GM19351 (cell line): ENCODE results near the gene ATP5ME.
"Not testable (repeated sequence)": the region's sequence is repeated elsewhere in the genome, so short reads cannot be mapped to it uniquely, and the experiment has no call there.

Experiments used
- ATAC-seq: cut with Tn5 transposase; IDR thresholded peaks from one replicate; pipeline ENCODE4 v1.9.1; 2021; ENCODE audit warnings: mild to moderate bottlenecking, moderate library complexity; ENCODE audit not compliant: unreplicated experiment

ATP5ME gene

DNA sequence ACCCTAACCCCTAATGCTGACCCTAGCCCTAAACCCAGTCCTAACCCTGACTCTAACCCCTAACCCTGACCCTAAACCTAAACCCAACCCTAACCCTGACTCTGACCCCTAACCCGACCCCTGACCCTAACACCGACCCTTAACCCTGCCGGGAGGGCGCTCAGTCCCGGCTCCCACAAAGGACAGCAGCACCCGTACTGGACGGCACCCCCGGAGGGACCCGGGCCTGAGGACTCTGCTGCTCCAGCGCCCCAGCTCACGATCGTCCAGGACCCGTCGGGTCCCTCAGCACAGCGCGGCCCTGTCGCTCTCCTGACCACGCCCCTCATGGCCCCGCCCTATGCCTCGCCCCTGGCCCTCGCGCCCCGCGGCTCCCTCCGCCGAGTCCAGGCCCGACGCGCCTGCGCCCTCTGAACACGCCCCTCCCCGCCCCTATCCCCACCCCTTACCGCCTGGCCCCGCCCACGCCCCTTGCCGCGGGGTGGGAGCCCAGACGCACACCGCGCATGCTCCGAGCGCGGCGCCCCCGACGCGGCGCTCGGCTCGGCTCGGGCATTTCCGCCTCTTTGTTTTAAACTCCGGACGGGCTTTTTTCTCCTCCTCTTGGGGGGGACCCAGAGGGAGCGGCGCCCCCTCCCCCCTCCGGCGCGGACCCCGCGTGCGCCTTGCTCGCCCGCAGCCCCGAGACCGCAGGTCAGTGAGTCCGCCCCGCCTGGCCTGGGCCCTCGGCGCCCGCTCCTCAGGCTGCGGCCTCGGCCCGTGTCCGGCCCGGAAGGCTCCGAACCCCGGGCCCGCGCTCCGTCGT, 31.4 kb upstream of the ATP5ME start, which contains the start of gene PCGF3:
TSS of gene PCGF3 (plus strand) at position 555 of the 805 bp plus-strand sequence. CDS start 27,849 bp downstream, outside the sequence.
- ATAC-seq: peak; percentile 95

DNA sequence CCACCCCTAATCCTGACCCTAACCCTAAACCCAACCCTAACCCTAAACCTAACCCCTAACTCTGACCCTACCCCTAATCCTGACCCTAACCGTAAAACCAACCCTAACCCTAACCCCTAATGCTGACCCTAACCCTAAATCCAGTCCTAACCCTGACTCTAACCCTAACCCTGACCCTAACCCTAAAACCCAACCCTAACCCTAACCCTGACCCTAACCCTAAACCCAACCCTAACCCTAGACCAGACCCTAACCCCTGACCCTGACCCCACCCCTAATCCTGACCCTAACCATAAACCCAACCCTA, 30.8 kb upstream of the ATP5ME start:
- ATAC-seq: no peak

DNA sequence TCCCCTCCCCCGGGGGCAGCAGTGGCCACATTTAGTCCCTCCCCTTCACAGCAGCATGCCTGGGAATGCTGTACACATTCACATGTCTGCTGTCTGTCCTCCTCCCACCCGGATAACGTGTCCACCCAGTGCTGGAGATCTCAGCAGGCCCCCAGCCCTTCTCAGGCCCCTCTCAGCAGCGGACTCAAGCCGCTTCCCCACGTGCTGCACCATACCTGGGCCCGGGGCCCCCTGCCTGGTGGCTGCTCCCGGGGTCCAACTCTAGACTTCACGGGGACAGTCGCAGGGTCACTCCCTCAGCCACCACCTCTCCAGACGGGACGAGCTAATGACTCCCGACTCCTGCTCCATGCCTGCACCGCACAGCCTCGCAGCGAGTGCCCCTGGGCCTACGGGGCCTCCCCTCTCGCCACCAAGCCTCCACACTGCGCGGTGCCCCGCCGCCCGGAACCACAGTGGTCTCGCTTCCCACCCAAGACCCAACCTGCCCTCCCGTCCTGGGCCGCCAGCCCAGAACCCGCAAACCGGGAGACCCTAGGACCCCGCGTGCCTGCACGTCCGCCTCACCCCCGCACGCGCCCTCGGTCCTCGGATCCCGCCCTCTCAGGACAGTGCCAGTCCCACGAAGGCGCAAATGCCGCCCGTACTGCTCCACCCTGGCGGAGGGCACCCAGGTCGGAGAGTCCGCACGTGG, 30.3 kb upstream of the ATP5ME start:
- ATAC-seq: no peak

DNA sequence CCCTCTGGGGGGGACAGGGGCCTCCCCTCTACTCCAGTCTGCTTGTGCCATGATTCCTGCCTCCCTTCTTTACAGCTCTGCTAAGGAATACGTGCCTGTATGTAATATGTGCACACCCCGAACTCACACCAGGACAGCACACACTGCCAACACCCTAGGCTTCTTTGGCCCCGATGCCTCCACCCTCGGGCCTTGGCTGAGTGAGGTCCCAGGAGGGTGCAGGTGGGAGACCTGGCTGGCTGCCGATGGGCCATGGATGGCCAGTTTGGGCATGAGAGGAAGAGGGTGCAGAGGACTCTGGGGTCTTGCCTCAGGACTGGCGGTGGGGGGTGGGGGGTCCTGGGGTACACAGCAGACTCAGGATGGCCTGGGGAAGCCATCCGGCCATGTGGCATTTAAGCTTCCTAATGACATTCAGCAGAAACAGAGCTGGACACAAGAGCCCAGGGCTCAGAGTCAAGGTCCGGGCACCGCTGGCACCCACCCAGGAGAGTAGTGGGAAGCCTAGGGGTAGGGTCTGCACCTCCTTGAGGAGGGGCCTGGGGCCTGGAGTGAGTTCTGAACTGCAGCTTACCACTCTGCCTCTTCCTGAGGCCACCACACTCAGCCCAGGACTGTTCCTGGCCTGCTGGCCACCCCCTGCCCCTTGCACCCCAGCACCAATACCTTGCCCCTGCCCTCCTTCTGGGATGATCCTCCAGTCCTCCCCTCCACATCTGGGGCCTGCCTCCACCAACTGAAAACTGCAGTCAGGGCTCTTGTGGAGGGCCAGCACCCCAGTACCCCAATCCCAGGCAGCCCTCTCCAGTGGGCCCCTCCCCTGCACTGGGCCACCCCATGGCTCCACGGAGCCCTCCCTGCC, 29.5 kb upstream of the ATP5ME start:
- no peak for ATAC-seq

DNA sequence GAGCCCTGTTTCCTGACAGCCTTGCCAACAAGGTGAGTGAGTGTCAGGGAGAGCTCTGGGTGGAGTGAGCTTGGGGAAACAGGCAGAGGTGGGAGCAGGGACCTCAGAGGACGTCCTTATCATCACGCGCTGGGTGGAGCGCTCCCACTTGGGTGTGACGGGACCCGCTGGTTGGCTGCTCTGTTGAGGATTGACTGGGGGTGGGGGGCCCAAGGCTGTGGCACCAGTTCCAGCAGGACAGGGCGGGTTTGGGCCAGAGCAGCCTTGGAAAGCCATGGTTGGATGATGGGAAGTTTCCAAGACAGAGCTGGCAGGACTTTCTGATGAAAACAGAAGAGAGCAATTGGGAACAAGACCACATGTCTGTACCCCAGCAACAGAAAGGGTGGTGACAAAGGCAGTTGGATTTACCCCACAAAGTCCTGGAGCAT, 28.6 kb upstream of the ATP5ME start:
- ATAC-seq: no peak

DNA sequence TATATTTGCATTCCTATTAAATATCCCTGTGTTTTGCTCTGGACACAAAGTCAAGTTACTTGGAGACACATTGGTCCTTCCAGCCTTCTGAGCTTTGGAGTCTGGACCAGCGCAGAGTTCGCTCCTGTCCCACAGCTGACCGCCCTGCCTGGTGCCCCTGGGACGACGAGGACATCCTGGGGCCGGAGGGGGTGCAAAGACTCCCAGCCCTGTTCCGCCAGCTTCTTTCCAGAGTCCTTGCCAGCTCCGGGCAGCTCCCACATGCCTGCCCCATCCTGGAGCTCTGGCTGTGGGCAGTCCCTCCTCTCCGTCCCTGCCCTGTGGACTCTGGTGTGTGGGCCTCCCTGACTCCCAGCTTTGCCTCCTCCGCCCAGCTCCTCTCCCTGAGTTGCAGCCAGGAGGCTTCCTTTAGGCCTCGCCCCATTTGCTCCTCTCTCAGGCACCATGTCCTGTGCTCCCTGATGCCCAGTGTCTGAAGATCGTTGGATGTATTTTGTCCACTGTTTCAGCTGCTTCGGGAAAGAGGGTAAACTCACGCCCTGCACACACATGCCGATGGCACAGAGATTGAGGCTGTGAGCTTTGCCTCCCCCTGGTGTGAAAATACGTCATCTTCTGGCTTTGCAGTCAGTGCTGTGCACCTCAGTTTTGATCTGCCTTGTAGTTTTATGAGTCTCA, 26.6 kb upstream of the ATP5ME start:
- ATAC-seq: no peak

DNA sequence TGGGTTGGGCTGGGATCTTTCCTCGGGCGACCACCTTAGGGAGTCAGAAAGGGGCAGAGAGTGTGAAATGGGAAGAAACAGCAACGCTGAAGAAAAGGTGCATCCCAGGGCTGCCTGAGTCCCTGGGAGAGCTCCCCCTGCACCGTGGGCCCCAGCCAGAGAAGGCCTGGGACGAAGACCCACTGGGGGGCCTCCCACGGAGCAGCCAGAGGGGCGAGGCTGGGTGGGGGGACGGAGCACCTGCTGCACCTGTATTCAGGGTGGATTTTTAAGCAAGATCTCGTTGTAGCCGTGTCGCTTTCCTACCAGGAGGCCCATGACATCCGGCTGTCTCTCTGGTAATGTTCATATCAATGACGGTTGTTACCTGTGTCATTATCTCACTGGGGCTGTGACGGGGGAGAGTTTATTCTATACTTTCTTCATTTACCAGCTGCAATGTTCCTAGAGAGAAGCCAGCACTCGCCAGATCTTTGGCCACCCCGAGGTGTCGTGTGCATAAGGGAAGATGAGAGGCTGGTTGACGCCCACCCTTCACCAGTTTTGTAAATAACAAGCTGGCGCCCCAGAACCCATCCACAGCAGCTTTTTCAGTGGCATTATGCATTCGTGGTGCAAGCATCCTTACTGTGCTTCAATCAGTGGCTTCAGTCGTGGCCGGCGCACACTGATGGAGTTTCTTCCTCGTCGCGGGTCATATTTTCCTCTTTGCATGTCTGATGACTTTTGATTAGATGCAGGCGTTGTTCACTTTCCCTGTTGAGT, 25.9 kb upstream of the ATP5ME start:
- ATAC-seq: no peak

DNA sequence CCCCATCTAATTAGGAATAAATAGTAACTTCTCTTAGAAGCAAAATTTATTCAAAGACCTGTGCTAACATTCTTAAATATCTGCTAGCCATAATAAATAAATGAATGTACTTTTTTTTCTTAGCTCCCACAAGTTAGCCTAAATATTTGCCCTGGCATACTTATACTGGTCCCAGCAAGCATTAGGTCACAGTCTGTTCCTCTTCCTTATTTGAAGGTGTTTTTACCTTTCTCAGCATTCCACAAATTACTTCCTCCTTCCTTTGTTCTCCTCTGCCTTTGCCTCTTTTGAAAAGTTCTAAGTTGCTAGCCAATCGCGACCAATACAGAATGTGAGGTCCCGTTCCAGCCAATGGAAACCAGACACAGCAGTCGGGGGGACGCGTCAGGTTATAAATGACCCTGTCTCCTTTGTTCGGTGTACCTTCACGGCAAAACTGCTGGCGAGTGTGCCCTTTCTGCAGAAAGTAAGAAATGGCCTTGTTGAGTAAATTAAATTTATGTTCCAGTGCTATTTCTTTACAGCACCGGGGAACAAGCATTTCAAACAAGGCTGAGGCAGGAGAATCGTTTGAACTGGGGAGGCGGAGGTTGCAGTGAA, 20.4 kb upstream of the ATP5ME start:
- ATAC-seq: not testable (repeated sequence)

DNA sequence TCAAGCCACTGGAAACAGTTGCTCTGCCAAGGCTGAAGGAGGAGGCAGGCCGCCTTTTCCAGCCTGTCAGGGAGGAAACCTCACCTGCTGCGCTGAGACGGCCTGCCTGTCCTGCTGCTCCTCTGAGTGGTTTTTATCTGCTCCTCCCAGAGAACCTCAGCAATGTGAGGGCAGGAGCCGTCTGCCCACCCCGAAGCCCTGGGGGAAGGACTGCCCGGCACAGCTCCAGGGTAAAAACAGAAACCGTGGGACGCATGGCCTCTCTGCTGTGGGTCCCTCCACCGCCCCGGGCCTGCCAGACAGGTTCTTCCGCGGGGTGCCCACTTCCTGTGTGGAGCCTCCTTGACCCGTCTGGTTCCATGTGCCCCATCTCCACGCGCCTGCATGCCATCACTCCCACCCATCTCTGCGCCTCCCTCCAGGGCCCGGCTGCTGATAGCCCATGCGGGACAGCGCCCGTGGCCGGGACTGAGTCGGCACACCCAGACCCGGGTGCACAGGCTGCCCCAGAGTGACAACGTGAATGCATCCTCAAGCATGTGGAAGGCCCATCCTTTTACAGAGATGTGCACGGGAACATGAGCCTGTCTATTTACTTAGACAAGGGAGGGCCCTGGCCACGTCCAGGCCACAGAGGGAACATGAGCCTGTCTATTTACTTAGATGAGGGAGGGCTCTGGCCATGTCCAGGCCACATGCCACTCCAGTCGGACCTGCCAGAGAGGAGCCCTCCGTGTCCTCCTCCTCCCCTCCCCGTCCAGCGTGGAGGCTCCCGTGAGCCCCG, 18.9 kb upstream of the ATP5ME start:
- ATAC-seq: no peak

DNA sequence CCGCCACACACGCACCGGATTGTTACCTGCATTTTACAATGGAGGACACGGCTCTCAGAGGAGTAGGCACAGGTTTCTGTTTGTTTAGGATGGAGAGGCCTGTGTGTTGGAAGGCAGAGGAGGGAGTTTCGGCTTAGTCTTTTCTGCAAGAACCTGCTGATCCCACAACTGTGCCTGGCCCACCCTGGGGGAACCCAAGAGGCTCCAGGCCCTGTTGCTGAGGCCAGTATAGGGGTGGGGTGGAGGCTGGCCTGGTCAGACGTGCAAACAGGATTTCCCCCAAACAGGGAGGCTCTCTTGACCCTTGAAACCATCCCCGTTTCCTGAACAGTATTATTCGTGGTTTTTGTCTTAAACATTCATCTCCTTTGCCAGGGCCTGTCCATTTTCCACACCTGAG, 15.6 kb upstream of the ATP5ME start:
- ATAC-seq: no peak

DNA sequence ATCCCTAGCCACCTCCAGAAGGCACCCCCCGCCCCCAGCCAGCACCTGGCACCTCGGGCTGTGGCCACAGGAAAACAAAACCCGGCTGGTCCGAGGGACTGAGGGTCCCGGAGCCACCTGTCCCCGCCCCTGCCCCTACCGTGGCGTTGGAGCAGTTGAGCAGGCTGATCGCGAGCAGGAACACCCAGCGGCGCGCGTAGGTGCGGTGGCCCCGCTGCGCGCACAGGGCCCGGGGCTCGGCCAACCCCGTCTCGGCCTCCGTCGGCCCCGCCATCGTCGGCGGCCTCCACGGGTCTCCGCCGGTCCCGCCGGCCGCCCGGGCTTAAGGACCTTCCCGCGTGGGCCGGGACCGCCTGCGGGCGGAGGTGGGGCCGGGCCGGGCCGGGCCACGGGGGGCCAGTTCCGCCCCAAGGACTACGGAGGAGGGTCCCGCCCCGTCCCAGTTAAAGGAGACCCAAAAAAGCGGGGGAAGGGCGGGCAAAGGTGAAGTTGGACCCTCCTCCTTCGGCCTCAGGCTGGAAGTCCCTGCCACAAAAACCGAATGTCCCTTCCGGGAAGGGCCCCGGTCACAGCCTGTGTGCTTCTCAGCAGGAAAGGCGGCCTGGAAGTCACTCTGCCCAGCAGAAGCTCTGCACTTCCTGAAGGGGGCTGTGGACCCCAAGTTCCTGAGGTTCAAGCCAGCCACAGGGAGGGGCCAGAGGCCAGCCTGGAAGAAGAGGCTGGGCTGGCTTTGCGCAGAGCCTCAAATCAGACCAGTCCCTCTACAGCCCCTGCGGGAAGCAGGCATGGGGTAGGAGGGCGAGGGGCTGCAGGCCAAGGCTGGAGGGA, 15.0 kb upstream of the ATP5ME start, which contains the start of gene SLC49A3:
TSS of gene SLC49A3 (minus strand) at position 298 of the 828 bp plus-strand sequence. CDS start at position 274, 24 bp downstream.
- ATAC-seq: no peak

DNA sequence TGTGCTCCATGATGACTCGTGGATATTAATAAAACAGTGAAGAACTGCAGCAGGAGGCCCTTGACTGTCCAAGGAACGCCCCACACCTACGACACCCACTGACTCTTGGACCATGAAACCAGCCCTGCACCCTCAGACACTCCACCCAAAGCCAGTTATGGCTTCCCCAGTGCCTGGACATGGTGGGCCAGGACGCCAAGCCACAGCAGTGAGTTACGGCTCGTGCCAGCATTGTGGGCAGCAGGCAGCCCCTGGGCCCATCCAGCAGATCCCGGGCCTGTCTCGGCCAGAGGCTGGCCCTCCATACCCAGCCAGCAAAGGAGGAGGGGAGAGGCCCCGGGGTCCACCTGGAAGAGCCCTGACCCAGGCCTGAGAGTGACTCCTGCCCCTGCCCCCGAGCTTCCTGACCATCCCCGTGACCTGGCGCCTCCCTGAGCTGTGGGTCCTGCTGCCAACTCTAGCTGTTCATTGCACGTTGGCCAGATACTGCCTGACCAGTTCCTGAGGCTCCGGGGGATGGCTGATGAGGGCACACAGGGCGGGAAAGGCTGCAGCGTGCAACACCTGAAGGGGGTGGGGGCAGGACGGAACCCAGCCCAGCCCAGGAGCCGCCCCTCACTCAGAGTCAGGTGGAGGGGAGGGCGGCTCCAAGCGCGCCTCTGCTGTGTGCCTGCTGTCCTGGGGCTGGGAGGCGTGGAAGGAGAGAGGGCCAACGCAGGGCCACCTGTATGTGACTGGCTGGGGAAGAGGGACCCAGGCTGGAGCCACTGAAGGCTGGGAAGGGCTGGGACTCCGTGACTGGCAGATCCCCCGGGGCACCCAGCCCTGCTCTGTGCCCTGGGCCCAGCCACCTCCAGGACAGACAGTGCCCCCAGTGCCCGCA, 14.1 kb upstream of the ATP5ME start:
- ATAC-seq: no peak

DNA sequence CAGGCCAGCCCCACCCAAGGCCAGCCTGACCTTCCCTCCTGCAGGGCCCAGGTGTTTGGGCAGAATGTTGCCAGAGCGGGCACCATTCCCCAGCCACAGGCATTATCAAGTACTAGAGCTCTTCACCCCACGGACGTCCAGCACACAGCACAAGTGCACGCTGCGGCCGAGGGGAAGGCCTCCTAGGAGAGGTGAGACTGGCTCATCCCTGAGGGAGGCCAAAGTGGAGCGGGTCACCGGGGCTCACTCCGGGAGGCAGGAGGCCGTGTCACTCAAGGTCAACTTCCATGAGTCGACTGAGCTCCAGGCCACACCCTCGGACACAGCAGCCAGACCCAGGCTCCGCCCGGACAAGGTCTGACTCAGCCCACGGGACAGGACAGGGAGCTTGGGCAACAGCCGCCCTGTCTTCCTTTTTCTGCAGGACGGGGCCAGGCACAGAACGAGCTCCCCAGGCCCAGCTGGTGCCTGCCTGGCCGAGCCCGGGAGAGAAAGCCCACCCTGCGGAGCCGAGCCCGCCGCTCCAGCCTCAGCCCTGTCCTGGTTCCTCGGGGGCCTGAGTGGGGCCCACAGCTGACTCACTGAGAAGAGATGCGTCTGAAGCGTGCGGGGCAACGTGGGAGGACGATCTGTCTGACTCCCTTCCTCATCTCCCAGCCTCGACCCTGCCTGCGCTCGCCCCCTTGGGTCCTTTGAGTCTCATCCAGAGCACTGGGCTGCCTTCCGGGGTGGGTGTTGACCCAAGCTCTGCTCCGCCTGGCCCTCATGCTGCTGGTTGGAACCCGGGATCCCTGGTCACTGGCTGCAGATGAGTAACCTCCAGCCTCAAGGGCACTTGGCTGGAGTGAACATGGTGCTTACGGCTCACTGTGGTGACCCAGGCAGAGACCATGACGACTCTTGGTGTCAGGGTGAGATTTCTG, 13.2 kb upstream of the ATP5ME start:
- no peak for ATAC-seq

DNA sequence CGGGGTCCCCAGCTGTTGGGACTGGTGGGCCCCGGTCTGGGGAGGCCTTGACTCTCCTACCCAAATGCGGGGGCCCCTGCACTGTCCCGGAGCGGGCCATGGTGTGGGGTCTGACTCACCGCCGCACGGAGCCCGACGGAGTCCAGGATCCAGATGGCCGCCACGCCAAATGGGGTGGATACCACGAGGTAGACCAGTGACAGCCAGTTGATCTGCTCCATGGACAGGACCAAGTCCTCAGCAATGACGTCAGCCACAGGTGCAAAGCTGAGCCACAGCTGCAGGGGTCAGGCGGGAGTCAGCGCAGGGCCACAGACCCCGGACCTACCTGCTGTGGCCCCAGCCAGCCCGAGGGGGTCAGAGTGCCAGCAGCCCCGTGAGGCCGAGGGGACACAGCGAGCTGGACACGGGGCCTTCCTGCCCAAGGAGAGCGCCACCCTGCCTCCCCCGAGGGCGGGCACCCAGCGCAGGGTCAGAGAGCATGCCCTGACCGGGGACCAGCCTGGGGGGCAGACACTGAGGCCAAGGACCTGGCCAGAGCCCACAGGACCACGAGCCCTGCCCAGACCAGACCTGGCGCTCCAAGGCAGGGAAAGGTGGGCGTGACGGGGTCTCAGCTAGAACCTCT, 12.5 kb upstream of the ATP5ME start:
- ATAC-seq: no peak

DNA sequence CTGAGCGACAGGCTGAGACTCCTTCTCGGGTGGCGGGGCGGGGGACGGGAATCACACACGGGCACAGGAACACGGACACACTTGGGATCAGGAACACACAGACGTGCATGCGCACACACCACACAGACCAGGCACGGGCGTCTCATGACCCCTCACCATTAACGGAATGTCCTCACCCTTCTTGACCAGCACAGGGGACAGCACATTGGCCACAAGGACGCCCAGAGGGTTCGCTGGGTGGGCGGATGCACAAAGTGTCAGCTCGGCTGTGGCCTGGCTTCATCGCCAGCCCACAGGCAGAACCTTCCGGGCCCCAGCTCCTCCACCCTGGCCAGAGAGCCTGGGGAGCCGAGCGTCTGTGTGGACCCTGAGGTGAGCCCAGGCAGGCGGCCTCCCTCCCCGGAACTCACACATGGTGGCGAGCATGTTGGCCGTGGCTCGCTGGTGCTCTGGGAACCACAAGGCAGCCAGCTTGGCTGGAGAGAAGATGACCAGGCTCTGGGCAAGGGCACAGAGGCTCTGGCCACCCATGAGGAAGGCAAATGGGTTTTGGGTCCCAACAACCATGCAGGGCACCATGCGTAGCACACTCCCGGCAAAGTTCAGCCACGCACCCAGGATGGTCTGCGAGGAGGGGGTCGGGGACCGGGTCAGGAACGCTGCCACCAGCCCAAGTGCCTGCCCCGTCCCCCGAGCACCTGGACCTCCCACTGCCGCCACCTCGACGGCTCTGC, 11.8 kb upstream of the ATP5ME start:
- ATAC-seq: no peak
